Nephron (organoid): Measurements from ENCODE around the gene PAK1.
"Not testable (repeated sequence)": the region's sequence is repeated elsewhere in the genome, so short reads cannot be mapped to it uniquely, and the experiment has no call there.

Experiments
- H3K27ac Mint-ChIP-seq, 3 experiments: 2 replicates each; pipeline ENCODE4 v1.8.0; 2020; ENCODE audit warnings: mixed read lengths in 3 of 3, mild to moderate bottlenecking in 2 of 3, moderate library complexity in 1 of 3
- H3K27me3 Mint-ChIP-seq: 2 replicates; pipeline ENCODE4 v1.8.0; 2021; ENCODE audit warnings: low read depth, mild to moderate bottlenecking, moderate library complexity, mixed read lengths
- H3K36me3 Mint-ChIP-seq: 2 replicates; pipeline ENCODE4 v1.8.0; 2020; ENCODE audit warnings: low read depth, mixed read lengths
- H3K4me1 Mint-ChIP-seq: 2 replicates; pipeline ENCODE4 v1.8.0; 2020; ENCODE audit warnings: mixed read lengths
- H3K4me3 Mint-ChIP-seq, 3 experiments: 2 replicates each; pipeline ENCODE4 v1.8.0; 2020; ENCODE audit warnings: mild to moderate bottlenecking in 3 of 3, mixed read lengths in 3 of 3, moderate library complexity in 2 of 3
- H3K9me3 Mint-ChIP-seq: 2 replicates; pipeline ENCODE4 v1.8.0; 2020; ENCODE audit warnings: mixed read lengths
- TF ChIP-seq, protein P1 (sequence below), 3 experiments: fragments of 200-600 bp; sonication (generic); IDR thresholded peaks; one replicate each; pipeline ENCODE4 v1.5.0; 2021; ENCODE audit warnings: antibody characterized with exemption in 3 of 3; ENCODE audit not compliant: unreplicated experiment in 3 of 3

PAK1 gene

DNA sequence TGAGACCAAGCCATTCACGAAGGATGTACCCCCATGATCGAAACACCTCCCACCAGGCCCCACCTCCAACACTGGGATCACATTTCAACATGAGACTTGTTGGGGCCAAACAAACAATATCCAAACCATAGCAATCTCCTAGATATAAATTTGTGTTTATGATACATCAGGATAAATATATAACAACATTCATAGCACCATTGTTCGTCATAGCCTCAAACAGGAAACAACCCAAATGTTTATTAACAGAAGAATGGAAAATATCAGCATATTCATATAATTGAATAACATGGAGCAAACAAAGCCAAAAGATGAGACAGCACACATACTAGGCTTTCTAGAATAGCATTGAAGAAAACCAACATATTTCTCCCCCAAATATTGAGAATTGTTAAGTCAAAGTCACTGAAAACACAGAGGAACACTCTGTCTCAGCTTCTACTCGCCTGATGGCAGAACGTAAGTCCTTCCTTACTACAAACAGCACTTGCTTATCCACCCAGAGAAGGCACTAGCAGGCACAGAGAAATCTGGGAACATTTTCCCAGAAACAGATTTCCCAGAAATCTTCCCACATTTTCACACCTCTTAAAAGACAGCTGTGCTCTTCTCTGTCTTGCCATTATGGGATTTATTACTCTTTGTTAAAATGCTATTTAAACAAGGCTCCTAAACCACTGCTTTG lies 164.4 kb downstream of the PAK1 start:
- TF ChIP-seq, protein P1, sequence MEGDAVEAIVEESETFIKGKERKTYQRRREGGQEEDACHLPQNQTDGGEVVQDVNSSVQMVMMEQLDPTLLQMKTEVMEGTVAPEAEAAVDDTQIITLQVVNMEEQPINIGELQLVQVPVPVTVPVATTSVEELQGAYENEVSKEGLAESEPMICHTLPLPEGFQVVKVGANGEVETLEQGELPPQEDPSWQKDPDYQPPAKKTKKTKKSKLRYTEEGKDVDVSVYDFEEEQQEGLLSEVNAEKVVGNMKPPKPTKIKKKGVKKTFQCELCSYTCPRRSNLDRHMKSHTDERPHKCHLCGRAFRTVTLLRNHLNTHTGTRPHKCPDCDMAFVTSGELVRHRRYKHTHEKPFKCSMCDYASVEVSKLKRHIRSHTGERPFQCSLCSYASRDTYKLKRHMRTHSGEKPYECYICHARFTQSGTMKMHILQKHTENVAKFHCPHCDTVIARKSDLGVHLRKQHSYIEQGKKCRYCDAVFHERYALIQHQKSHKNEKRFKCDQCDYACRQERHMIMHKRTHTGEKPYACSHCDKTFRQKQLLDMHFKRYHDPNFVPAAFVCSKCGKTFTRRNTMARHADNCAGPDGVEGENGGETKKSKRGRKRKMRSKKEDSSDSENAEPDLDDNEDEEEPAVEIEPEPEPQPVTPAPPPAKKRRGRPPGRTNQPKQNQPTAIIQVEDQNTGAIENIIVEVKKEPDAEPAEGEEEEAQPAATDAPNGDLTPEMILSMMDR (IDR thresholded peaks at IDR 0.05; ENCODE audit: unreplicated experiment in 3 of 3), result no peak
- Mint-ChIP-seq H3K4me3 (no peak overlapping the region), H3K36me3 (no peaks in the 10 kb centered on the region), H3K27ac (no peak overlapping the region), H3K4me1 (no peaks in the 10 kb centered on the region), H3K27me3 (peaks cover 5% of the 10 kb centered on the region), H3K9me3 (no peaks in the 10 kb centered on the region)

DNA sequence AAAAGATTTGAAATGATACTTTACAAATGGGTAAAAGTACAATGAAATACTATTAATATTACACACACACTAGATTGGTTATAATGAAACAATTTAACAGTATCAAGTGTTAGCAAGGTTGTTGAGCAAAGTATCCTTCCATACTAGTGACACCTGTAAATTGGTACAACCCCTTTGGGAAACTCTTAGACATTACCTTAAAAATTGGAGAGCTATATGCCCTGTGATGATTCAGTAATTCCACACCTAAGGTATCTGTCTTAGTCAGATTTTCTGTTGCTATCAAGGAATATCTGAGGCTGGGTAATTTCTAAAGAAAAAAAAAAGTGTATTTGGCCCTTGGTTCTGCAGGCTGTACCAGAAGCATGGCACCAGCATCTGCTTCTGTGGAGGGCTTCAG lies 165.1 kb downstream of the PAK1 start:
- peaks cover 5% of the 10 kb centered on the region for H3K27me3 Mint-ChIP-seq
- H3K27ac Mint-ChIP-seq, result no peak overlapping the region
- no peak overlapping the region for H3K4me3 Mint-ChIP-seq
- TF ChIP-seq, protein P1 (IDR thresholded peaks at IDR 0.05; ENCODE audit: unreplicated experiment in 3 of 3), result no peak
- no peaks in the 10 kb centered on the region for H3K9me3 Mint-ChIP-seq
- no peaks in the 10 kb centered on the region for H3K36me3 Mint-ChIP-seq
- no peaks in the 10 kb centered on the region for H3K4me1 Mint-ChIP-seq

DNA sequence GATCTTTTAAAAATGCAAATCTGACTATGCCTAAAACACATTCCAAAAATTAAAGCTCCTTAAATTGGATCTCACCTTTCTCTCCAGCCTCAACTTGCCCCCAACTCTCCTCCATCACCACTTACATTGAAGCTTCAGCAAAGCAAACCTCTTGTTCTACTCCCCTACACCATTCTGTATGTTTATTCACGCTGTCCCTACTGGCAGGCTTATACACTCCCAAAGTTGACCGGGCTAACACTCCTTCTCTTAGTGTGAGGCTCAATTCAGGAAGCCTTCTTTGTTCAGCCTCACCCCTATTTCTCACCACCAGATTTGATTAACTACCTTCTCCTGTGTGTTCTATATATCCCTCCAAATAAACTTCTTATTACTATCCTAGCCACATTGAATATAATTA lies 170.6 kb downstream of the PAK1 start:
- no peaks in the 10 kb centered on the region for H3K36me3 Mint-ChIP-seq
- no peaks in the 10 kb centered on the region for H3K27me3 Mint-ChIP-seq
- TF ChIP-seq, protein P1 (IDR thresholded peaks at IDR 0.05; ENCODE audit: unreplicated experiment in 3 of 3), result no peak
- no peak overlapping the region for H3K27ac Mint-ChIP-seq
- no peaks in the 10 kb centered on the region for H3K4me1 Mint-ChIP-seq
- H3K4me3 Mint-ChIP-seq, result no peak overlapping the region
- H3K9me3 Mint-ChIP-seq, result no peaks in the 10 kb centered on the region

DNA sequence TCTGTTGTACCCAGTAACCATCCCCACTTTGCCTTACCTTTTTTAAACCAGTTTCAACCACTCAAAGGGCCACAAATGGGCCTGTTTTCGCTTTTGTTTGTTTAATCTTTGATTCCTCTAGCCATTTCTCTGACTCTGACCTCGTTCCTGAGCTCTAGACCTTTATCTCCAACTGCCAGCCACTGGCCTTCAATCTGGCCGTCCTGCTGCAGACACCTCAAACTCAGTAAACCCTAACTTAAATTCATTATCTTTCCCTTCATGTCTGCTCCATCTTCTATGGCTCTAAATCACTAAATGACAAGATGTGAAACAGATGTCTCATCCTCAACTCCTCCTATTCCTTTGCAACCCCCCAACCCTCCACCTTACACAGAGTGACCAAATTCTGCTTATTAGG lies 171.1 kb downstream of the PAK1 start:
- H3K4me3 Mint-ChIP-seq, result no peak overlapping the region
- no peaks in the 10 kb centered on the region for H3K4me1 Mint-ChIP-seq
- no peaks in the 10 kb centered on the region for H3K27me3 Mint-ChIP-seq
- no peak overlapping the region for H3K27ac Mint-ChIP-seq
- no peaks in the 10 kb centered on the region for H3K36me3 Mint-ChIP-seq
- TF ChIP-seq, protein P1 (IDR thresholded peaks at IDR 0.05; ENCODE audit: unreplicated experiment in 3 of 3), result no peak
- H3K9me3 Mint-ChIP-seq, result no peaks in the 10 kb centered on the region

DNA sequence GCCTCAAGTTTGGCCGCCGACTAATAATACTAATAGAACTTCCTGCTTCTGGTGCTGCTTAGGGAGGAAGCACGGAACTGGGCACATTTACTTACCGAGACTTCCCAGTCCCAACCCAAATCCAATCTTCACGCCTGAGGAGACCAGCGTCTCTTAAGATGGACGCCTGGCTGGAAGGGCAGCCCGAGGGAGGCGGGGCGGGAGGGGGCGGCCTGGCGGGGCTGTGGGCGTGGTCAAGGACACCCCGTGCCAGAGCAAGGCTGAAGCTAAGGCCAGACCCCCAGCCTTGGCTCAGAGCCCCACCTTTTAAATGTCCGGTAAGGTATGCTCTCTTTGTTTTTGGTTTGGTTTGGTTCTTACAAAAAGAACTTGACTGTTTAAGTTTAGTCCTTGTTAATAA lies 172.4 kb downstream of the PAK1 start, which contains the start of gene GDPD4:
GDPD4 (minus strand) TSS at position 177 of the 400 bp plus-strand sequence. CDS start 16,549 bp downstream, outside the sequence.
- Mint-ChIP-seq H3K4me1 (no peaks in the 10 kb centered on the region), H3K9me3 (no peaks in the 10 kb centered on the region), H3K27me3 (no peaks in the 10 kb centered on the region), H3K36me3 (no peaks in the 10 kb centered on the region), H3K27ac (no peak within 1 kb of the TSS), H3K4me3 (no peak within 1 kb of the TSS)
- TF ChIP-seq, protein P1 (IDR thresholded peaks at IDR 0.05; ENCODE audit: unreplicated experiment in 3 of 3), result no peak

DNA sequence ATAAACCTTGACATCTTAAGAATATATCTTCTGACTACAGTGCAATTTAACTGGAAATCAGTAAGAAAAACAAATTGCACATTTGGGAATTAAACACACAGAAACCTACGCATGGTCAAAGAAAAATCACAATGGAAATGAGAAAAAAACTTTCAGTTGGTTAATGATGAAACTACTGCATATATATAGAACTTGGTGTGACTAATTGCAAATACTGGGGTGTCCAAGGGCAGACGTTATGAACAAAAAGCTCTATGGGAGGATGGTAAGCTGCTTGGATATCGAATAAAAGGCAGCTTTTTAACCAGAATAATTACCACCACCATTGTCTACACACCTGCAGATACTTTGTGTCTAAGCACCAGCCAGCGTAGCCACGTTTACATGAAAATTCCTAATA lies 173.2 kb downstream of the PAK1 start:
- Mint-ChIP-seq H3K27ac (no peak overlapping the region), H3K27me3 (no peaks in the 10 kb centered on the region), H3K9me3 (no peaks in the 10 kb centered on the region), H3K36me3 (no peaks in the 10 kb centered on the region), H3K4me3 (no peak overlapping the region), H3K4me1 (no peaks in the 10 kb centered on the region)
- TF ChIP-seq, protein P1 (IDR thresholded peaks at IDR 0.05; ENCODE audit: unreplicated experiment in 3 of 3), result no peak

DNA sequence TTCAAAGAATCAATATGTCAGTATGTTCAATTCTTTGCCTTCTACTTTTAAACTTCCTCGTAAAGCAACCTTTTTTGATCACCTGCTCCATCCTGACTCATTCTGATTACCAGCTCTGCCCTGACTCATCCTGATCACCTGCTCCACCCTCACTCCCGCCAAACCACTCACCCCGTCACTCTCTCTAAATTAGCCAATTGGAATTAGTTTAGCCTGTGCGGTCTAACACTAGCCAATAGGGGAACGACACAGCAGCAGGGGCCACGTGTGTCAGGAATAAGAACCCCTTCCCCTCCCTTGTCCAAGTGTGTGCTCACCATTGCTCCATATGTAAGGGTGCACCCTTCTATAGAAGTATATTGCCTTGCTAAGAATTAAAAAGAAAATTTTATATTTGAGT lies 173.9 kb downstream of the PAK1 start:
- not testable (repeated sequence) for H3K27ac Mint-ChIP-seq, H3K4me1 Mint-ChIP-seq, H3K9me3 Mint-ChIP-seq, H3K4me3 Mint-ChIP-seq, H3K27me3 Mint-ChIP-seq, H3K36me3 Mint-ChIP-seq
